Panc1 (cell line): ENCODE data around the gene DDA1.

Source experiments
- CTCF ChIP-seq: fragments of 450-650 bp; IDR thresholded peaks from 2 replicates; pipeline ENCODE4 v1.5.1; 2017; ENCODE audit warnings: mild to moderate bottlenecking
- POLR2AphosphoS5 ChIP-seq: IDR thresholded peaks from 2 replicates; pipeline ENCODE4 v1.6.1; 2012; ENCODE audit warnings: mild to moderate bottlenecking, low read depth, low read length, moderate library complexity
- SIN3A ChIP-seq: IDR thresholded peaks from 2 replicates; pipeline ENCODE4 v1.6.1; 2012; ENCODE audit warnings: low read depth, mild to moderate bottlenecking, low read length, moderate library complexity, borderline replicate concordance; ENCODE audit not compliant: insufficient read depth

DNA sequence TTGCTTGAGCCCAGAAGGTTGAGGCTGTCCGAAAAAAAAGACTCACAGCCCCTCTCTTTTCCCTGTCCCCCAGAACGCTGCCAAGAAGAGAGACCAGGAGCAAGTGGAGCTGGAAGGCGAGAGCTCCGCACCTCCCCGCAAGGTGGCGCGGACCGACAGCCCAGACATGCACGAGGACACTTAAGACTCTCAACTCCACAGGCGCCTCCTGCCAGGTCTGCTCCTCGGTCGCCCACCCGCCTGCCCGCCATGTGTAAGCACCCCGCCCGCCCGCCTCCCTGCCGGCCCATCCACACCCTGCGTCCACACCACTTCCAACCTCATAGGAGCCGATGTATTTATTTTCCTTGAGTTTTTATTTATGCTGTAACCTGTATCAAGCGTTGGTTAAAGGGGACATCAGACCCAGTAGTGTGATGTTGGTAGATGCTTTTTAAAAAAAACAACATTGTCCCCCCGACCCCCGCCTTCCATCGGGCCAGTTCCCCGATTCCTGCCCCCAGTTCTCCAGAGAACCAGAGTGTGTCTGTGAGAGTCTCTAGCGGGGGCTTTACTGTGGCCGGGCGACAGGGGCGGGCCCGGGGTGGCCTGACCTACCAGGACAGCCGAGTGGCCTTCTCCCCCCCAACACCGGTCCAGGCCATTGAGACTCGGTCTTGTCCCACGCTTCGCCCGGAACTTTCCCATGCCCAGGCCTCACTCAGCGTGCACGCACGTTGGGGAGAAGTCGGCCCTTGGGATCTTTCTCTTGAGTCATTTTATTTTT is 10.3 kb downstream of the DDA1 start:
- TF ChIP-seq CTCF (no peak), POLR2AphosphoS5 (no peak), SIN3A (no peak)
